ENCODE data around the gene STRA8. TPM values are rescaled to one million over a fixed set of nuclear protein-coding genes. Genes with fewer than 3 reads are reported as not detected.

Gene STRA8
- total RNA-seq, 1 experiment from 2014 or later: not detected

DNA sequence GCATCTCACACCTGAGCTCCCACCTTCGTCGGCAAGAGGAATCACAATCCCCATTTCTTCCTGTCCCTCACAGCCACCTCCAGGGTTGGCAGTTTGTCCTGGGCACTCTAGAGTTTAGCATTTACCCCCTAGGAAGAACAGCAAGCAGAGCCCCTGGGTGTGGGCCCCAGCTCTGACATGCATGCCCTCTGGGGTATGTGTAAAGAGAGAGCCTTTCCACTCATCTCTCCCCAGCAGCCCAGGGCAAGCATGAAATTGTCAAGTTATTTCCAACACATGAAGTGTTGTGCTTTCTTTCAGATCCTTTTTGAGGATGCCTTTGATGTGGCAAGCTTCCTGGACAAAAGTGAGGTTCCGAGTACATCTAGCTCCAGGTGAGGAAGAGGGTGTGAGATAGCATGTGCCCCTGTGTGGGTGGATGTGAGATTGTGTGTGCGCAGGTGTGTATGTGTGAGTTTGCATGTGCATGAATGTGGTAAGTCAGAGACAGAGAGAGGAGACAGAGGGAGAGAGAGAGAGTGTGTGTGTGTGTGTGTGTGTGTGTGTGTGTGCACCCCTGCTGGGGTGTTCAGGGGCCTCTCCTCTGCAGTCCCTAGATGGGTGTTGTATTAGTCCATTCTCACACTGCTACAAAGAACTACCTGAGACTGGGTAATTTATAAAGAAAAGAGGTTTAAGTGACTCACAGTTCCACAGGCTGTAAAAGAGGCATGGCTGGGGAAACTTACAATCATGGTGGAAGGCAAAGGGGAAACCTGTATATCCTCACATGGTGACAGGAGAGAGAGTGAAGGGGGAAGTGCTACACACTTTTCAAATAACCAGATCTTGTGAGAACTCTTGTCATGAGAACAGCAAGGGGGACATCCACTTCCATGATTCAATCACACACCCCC is 18.1 kb downstream of the STRA8 start:
- Histone ChIP-seq H2BK15ac (ENCODE audit: low read depth, low read length) (no peak overlapping the region), H2AK5ac (ENCODE audit: insufficient read length, low read length) (no peak overlapping the region), H2AFZ (ENCODE audit: low read length) (no peak overlapping the region), H2BK5ac (ENCODE audit: insufficient read length, low read length) (no peak overlapping the region), H3K18ac (ENCODE audit: insufficient read length, low read depth, low read length) (no peak overlapping the region), H4K20me1 (ENCODE audit: control insufficient read depth, insufficient read depth, insufficient read length) (no peaks in the 10 kb centered on the region), H3K23ac (ENCODE audit: insufficient read length, low read depth, low read length) (no peak overlapping the region), H3K27me3 (ENCODE audit: insufficient read depth, low read length) (no peaks in the 10 kb centered on the region), H3K4me1 (ENCODE audit: insufficient read depth, low read length) (no peaks in the 10 kb centered on the region), H3K56ac (ENCODE audit: insufficient read length, low read depth, low read length) (no peak overlapping the region), H4K8ac (replicated peaks; ENCODE audit: insufficient read length, low read depth, low read length) (no peak overlapping the region), H3K14ac (ENCODE audit: insufficient read depth, low read length) (no peak overlapping the region), H3K27ac (ENCODE audit: insufficient read length, low read depth, low read length) (no peak overlapping the region), H3K9me3 (ENCODE audit: control insufficient read depth, low read depth, low read length) (no peaks in the 10 kb centered on the region), H2BK12ac (ENCODE audit: insufficient read length, low read depth, low read length) (no peak overlapping the region), H3K23me2 (ENCODE audit: insufficient read length, low read depth, low read length, poor library complexity, severe bottlenecking) (no peaks in the 10 kb centered on the region), H3K4ac (ENCODE audit: low read depth, low read length) (no peak overlapping the region), H3K9ac (ENCODE audit: extremely low read depth, insufficient read length, low read length) (no peak overlapping the region), H3K4me2 (ENCODE audit: insufficient read depth, insufficient read length, low read length) (no peak overlapping the region), H4K91ac (ENCODE audit: insufficient read length, low read depth, low read length) (no peak overlapping the region), H3K79me2 (ENCODE audit: insufficient read depth, low read length) (no peaks in the 10 kb centered on the region), H2BK120ac (ENCODE audit: low read depth, low read length, poor library complexity, severe bottlenecking) (no peak overlapping the region), H3T11ph (ENCODE audit: low read length) (no peak overlapping the region), H2BK20ac (ENCODE audit: low read depth, low read length, poor library complexity, severe bottlenecking) (no peak overlapping the region), H3K79me1 (ENCODE audit: insufficient read depth, low read depth, low read length, poor library complexity, severe bottlenecking) (no peaks in the 10 kb centered on the region), H4K5ac (ENCODE audit: insufficient read length, low read depth, low read length) (no peak overlapping the region)
- Mint-ChIP-seq H3K9me3 (peaks cover 0 to 4% of the 10 kb centered on the region in 2 experiments; a peak in 2 of 5 replicates), H3K36me3 (ENCODE audit: insufficient read depth in 1 of 3, low read depth in 3 of 3) (no peaks in the 10 kb centered on the region; a peak in 2 of 7 replicates), H3K27ac (no peak overlapping the region; a peak in 2 of 7 replicates), H3K27me3 (ENCODE audit: low read depth) (no peaks in the 10 kb centered on the region; the same call in none of the 2 replicates), H3K4me3 (no peak overlapping the region), H3K4me1 (peaks cover 3 to 4% of the 10 kb centered on the region in 2 experiments; a peak in 1 of 4 replicates)
- WGBS (ENCODE audit: extremely low coverage, insufficient read length, low lambda C conversion rate): no CpG with 5 or more reads among the region's 4 CpGs
- TF ChIP-seq, protein P1, sequence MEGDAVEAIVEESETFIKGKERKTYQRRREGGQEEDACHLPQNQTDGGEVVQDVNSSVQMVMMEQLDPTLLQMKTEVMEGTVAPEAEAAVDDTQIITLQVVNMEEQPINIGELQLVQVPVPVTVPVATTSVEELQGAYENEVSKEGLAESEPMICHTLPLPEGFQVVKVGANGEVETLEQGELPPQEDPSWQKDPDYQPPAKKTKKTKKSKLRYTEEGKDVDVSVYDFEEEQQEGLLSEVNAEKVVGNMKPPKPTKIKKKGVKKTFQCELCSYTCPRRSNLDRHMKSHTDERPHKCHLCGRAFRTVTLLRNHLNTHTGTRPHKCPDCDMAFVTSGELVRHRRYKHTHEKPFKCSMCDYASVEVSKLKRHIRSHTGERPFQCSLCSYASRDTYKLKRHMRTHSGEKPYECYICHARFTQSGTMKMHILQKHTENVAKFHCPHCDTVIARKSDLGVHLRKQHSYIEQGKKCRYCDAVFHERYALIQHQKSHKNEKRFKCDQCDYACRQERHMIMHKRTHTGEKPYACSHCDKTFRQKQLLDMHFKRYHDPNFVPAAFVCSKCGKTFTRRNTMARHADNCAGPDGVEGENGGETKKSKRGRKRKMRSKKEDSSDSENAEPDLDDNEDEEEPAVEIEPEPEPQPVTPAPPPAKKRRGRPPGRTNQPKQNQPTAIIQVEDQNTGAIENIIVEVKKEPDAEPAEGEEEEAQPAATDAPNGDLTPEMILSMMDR (conservative IDR thresholded peaks at IDR 0.05): no peak
- DNase-seq: no peak

Data from H9 (cell line).